A549 (cell line): ENCODE results near the gene SLCO3A1.

ENCODE experiments used
- BHLHE40 ChIP-seq: IDR thresholded peaks from 2 replicates; pipeline ENCODE4 v1.6.1; 2012; ENCODE audit warnings: low read depth, low read length, inconsistent platforms
- CEBPB ChIP-seq, 2 experiments: fragments of >200 bp in 1 of 2; sonication (Bioruptor Twin) in 1 of 2; formaldehyde crosslinking in 1 of 2; IDR thresholded peaks; 2 replicates each; pipeline ENCODE4 v1.6.1; 2012 to 2016
- CTCF ChIP-seq: fragments of >200 bp; sonication (Bioruptor Twin); formaldehyde crosslinking; IDR thresholded peaks from 3 replicates; pipeline ENCODE4 v1.5.1; 2016
- ELK1 ChIP-seq: fragments of 150-350 bp; IDR thresholded peaks from 2 replicates; pipeline ENCODE4 v1.6.1; 2014; ENCODE audit warnings: low read depth, mild to moderate bottlenecking, low read length
- EP300 ChIP-seq, 2 experiments: fragments of >200 bp; sonication (Bioruptor Twin); formaldehyde crosslinking; IDR thresholded peaks; 2 replicates in 1 of 2; 3 replicates in 1 of 2; pipeline ENCODE4 v1.6.1; 2016 to 2017
- HEYL ChIP-seq: fragments of 250-450 bp; sonication (Bioruptor Pico); IDR thresholded peaks from 2 replicates; pipeline ENCODE4 v1.8.0; 2021; ENCODE audit warnings: mild to moderate bottlenecking, moderate library complexity
- KDM1A ChIP-seq: fragments of 200-600 bp; sonication (generic); IDR thresholded peaks from 2 replicates; pipeline ENCODE4 v1.6.1; 2016; ENCODE audit warnings: low read depth, mild to moderate bottlenecking
- MAX ChIP-seq: IDR thresholded peaks from 2 replicates; pipeline ENCODE4 v1.6.1; 2012
- NR3C1 ChIP-seq: fragments of >200 bp; sonication (Bioruptor Twin); formaldehyde crosslinking; IDR thresholded peaks from 3 replicates; pipeline ENCODE4 v1.6.1; 2017
- POLR2A ChIP-seq: IDR thresholded peaks from 2 replicates; pipeline ENCODE4 v1.6.1; 2012; ENCODE audit warnings: mild to moderate bottlenecking, low read length
- SMC3 ChIP-seq: fragments of >200 bp; sonication (Bioruptor Twin); formaldehyde crosslinking; IDR thresholded peaks from 3 replicates; pipeline ENCODE4 v1.6.1; 2018; ENCODE audit warnings: inconsistent platforms
- ZFP36 ChIP-seq: fragments of 450-650 bp; IDR thresholded peaks from 2 replicates; pipeline ENCODE4 v1.6.1; 2014; ENCODE audit warnings: borderline replicate concordance; ENCODE audit not compliant: partially characterized antibody

GRCh38 chr15:91925794-91926193, 72.3 kb downstream of the SLCO3A1 start:
- TF ChIP-seq MAX (no peak), CTCF (no peak), BHLHE40 (no peak), SMC3 (no peak), CEBPB (IDR thresholded peaks at IDR 0.05) (no peak), HEYL (CRISPR knock-in tag) (no peak), NR3C1 (no peak), POLR2A (no peak), ELK1 (no peak), EP300 (IDR thresholded peaks at IDR 0.05) (no peak), KDM1A (no peak), ZFP36 (no peak)
